ENCODE measurements around the gene HGF.

DNA sequence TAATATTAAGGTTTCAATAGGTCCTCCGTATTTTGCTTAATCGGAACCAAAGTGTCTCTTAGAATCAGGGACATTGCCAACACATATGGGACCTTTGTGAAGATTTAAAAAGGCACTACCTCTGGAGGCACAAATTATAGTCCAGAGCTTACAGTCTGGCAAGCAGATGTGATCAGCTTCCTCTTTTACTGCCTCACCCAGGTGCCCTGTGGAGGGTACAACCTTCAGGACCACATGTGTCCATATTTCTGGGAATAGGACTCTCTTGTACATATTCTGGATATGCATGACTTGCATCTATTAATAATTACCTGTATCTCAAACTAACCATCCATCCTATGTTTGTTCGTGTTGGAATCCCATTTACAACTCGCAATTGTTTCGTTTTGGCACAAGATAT, 60.0 kb downstream of the HGF start:
- TF ChIP-seq EZH2 (IDR thresholded peaks at IDR 0.05; ENCODE audit: borderline replicate concordance, low read length) = no peak
- TF ChIP-seq, protein P1, sequence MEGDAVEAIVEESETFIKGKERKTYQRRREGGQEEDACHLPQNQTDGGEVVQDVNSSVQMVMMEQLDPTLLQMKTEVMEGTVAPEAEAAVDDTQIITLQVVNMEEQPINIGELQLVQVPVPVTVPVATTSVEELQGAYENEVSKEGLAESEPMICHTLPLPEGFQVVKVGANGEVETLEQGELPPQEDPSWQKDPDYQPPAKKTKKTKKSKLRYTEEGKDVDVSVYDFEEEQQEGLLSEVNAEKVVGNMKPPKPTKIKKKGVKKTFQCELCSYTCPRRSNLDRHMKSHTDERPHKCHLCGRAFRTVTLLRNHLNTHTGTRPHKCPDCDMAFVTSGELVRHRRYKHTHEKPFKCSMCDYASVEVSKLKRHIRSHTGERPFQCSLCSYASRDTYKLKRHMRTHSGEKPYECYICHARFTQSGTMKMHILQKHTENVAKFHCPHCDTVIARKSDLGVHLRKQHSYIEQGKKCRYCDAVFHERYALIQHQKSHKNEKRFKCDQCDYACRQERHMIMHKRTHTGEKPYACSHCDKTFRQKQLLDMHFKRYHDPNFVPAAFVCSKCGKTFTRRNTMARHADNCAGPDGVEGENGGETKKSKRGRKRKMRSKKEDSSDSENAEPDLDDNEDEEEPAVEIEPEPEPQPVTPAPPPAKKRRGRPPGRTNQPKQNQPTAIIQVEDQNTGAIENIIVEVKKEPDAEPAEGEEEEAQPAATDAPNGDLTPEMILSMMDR (conservative IDR thresholded peaks at IDR 0.05 in 1 of 2, IDR thresholded peaks at IDR 0.05 in 1 of 2; ENCODE audit: extremely low read depth in 1 of 2, insufficient read depth in 1 of 2, low read depth in 1 of 2, low read length in 2 of 2) = no peak
